HCT116 (cell line): Measurements from ENCODE around the gene WWTR1. TPM values are rescaled to one million over a fixed set of nuclear protein-coding genes. Genes with fewer than 3 reads are reported as not detected.

ENCODE experiments used
- ATAC-seq: fragments of 200-7000 bp; cut with Tn5 transposase; 2 replicates; pipeline ENCODE4 v1.9.1; 2020; ENCODE audit warnings: mild to moderate bottlenecking, moderate library complexity
- BruUV-seq: library from RNA; stranded (reverse); fragments of 400-500 nt; replicated peaks from 2 replicates; lab custom pipeline; 2021; lab: Mats Ljungman, UMichigan
- CTCF ChIA-PET: fragments of 300-600 bp; sonication (Branson Sonifier 250); formaldehyde crosslinking; loops from one replicate; lab custom pipeline; 2021; ENCODE audit warnings: antibody characterized with exemption; lab: Charles Lee
- POLR2A ChIA-PET: fragments of 300-600, 350-600 bp; sonication (Branson Sonifier 250); formaldehyde crosslinking; loops from one replicate; lab custom pipeline; 2021; ENCODE audit warnings: antibody characterized with exemption; lab: Charles Lee
- RAD21 ChIA-PET, 2 experiments: fragments of 300-600 bp; sonication (Branson Sonifier 250); formaldehyde crosslinking; loops; one replicate each; lab custom pipeline; 2023; ENCODE audit warnings: low total read pairs in 2 of 2; ENCODE audit not compliant: uncharacterized antibody in 2 of 2, unreplicated experiment in 2 of 2, low non-redundant PET in 1 of 2; lab: Charles Lee
- DNase-seq: peaks from one replicate; pipeline ENCODE4 v3.0.0-alpha.2; 2010; ENCODE audit warnings: low read depth, low spot score
- H2AFZ ChIP-seq: fragments of 200-600 bp; shearing (Covaris generic), sonication (generic); 2 replicates; pipeline ENCODE4 v1.6.1; 2017; ENCODE audit warnings: low read depth, mixed run types, mixed read lengths, antibody characterized with exemption, low read length; ENCODE audit not compliant: poor library complexity, severe bottlenecking
- H3K27ac ChIP-seq: 2 replicates; pipeline ENCODE4 v1.5.1; 2012; ENCODE audit warnings: low read depth, low read length
- H3K27me3 ChIP-seq: fragments of 200-600 bp; sonication (generic); 2 replicates; pipeline ENCODE4 v1.6.1; 2016; ENCODE audit warnings: mixed run types, low read length, mixed read lengths; ENCODE audit not compliant: insufficient read depth
- H3K36me3 ChIP-seq, 2 experiments: fragments of 200-500 bp in 1 of 2; fragments of 200-600 bp in 1 of 2; sonication (Bioruptor generic) in 1 of 2; sonication (generic) in 1 of 2; 2 replicates each; pipeline versions ENCODE4 v1.5.1 to v1.6.1; 2014 to 2016; ENCODE audit warnings: low read length in 2 of 2, inconsistent platforms in 1 of 2, mixed read lengths in 1 of 2, mixed run types in 1 of 2; ENCODE audit not compliant: insufficient read depth in 2 of 2, control insufficient read depth in 1 of 2
- H3K4me1 ChIP-seq, 2 experiments: fragments of 200-600 bp in 1 of 2; sonication (generic) in 1 of 2; 2 replicates each; pipeline versions ENCODE4 v1.5.1 to v1.6.1; 2012 to 2017; ENCODE audit warnings: low read length in 2 of 2, inconsistent platforms in 1 of 2, mild to moderate bottlenecking in 1 of 2, mixed read lengths in 1 of 2, mixed run types in 1 of 2, moderate library complexity in 1 of 2; ENCODE audit not compliant: insufficient read depth in 2 of 2, control insufficient read depth in 1 of 2
- H3K4me2 ChIP-seq: fragments of 200-600 bp; sonication (generic); 2 replicates; pipeline ENCODE4 v1.6.1; 2017; ENCODE audit warnings: mixed run types, low read length, mixed read lengths
- H3K4me3 ChIP-seq, 2 experiments: fragments of 200-600 bp in 1 of 2; sonication (generic) in 1 of 2; replicated peaks in 1 of 2; 2 replicates each; pipeline ENCODE4 v1.5.1; 2011 to 2016; ENCODE audit warnings: low read length in 2 of 2, control low read depth in 1 of 2, low read depth in 1 of 2, mild to moderate bottlenecking in 1 of 2, mixed read lengths in 1 of 2, mixed run types in 1 of 2
- H3K79me2 ChIP-seq: fragments of 200-600 bp; sonication (generic); 2 replicates; pipeline ENCODE4 v1.6.1; 2017; ENCODE audit warnings: mild to moderate bottlenecking, mixed run types, low read length, moderate library complexity, mixed read lengths; ENCODE audit not compliant: insufficient read depth
- H3K9ac ChIP-seq: fragments of 200-600 bp; sonication (generic); 2 replicates; pipeline ENCODE4 v1.6.1; 2016; ENCODE audit warnings: low read length, mixed read lengths
- H3K9me2 ChIP-seq: fragments of 200-600 bp; sonication (generic), shearing (Covaris generic); 2 replicates; pipeline ENCODE4 v1.6.1; 2017; ENCODE audit warnings: mixed run types, mild to moderate bottlenecking, moderate library complexity; ENCODE audit not compliant: insufficient read depth
- H3K9me3 ChIP-seq, 2 experiments: fragments of 200-500 bp in 1 of 2; fragments of 200-600 bp in 1 of 2; sonication (Bioruptor generic) in 1 of 2; sonication (generic) in 1 of 2; 2 replicates each; pipeline ENCODE4 v1.6.1; 2014 to 2017; ENCODE audit warnings: low read length in 2 of 2, mixed read lengths in 2 of 2, inconsistent platforms in 1 of 2, low read depth in 1 of 2, mild to moderate bottlenecking in 1 of 2, mixed run types in 1 of 2, moderate library complexity in 1 of 2; ENCODE audit not compliant: control insufficient read depth in 1 of 2, insufficient read depth in 1 of 2
- H4K20me1 ChIP-seq: fragments of 200-600 bp; sonication (generic), shearing (Covaris generic); 2 replicates; pipeline ENCODE4 v1.6.1; 2017; ENCODE audit warnings: mixed run types, mild to moderate bottlenecking, moderate library complexity; ENCODE audit not compliant: insufficient read depth
- CBX3 ChIP-seq: IDR thresholded peaks from 2 replicates; pipeline ENCODE4 v1.6.1; 2012; ENCODE audit warnings: low read depth
- EGR1 ChIP-seq: IDR thresholded peaks from 2 replicates; pipeline ENCODE4 v1.6.1; 2012; ENCODE audit warnings: low read depth
- ELF1 ChIP-seq: IDR thresholded peaks from 2 replicates; pipeline ENCODE4 v1.6.1; 2012; ENCODE audit warnings: low read depth, borderline replicate concordance
- EZH2 ChIP-seq: fragments of 200-600 bp; sonication (generic); IDR thresholded peaks from 2 replicates; pipeline ENCODE4 v1.6.1; 2017; ENCODE audit warnings: antibody characterized with exemption, mixed run types
- EZH2phosphoT487 ChIP-seq: fragments of 200-600 bp; IDR thresholded peaks from 2 replicates; pipeline ENCODE4 v1.6.1; 2018; ENCODE audit warnings: antibody characterized with exemption, borderline replicate concordance
- FOSL1 ChIP-seq: IDR thresholded peaks from 2 replicates; pipeline ENCODE4 v1.6.1; 2012; ENCODE audit warnings: low read depth
- JUND ChIP-seq: IDR thresholded peaks from 2 replicates; pipeline ENCODE4 v1.6.1; 2012
- POLR2AphosphoS5 ChIP-seq: IDR thresholded peaks from 2 replicates; pipeline ENCODE4 v1.6.1; 2011; ENCODE audit warnings: mild to moderate bottlenecking, low read depth, low read length, moderate library complexity
- SIN3A ChIP-seq: IDR thresholded peaks from 2 replicates; pipeline ENCODE4 v1.6.1; 2012; ENCODE audit warnings: low read depth
- YY1 ChIP-seq: IDR thresholded peaks from 2 replicates; pipeline ENCODE4 v1.6.1; 2011; ENCODE audit warnings: low read length, low read depth, moderate library complexity, mild to moderate bottlenecking; ENCODE audit not compliant: insufficient replicate concordance; ENCODE audit errors: extremely low read depth
- ZFX ChIP-seq: fragments of 450-650 bp; IDR thresholded peaks from 2 replicates; pipeline ENCODE4 v1.6.1; 2017
- intact Hi-C: fragments of 100-400 bp; cut with micrococcal nuclease; formaldehyde crosslinking; loops from 2 replicates; pipeline ENCODE4 v1.10.0; 2022
- total RNA-seq: library from RNA; stranded (reverse); gene quantifications from one replicate; pipeline ENCODE4 v1.2.1, GENCODE V29; 2021; ENCODE audit not compliant: unreplicated experiment
- TF ChIP-seq, protein P1 (sequence below): IDR thresholded peaks from 2 replicates; pipeline ENCODE4 v1.6.1; 2012; ENCODE audit warnings: low read depth
- TF ChIP-seq, protein P2 (sequence below): IDR thresholded peaks from 2 replicates; pipeline ENCODE4 v1.6.1; 2011; ENCODE audit warnings: mild to moderate bottlenecking, low read length, moderate library complexity; ENCODE audit not compliant: insufficient replicate concordance; ENCODE audit errors: extremely low read depth
- TF ChIP-seq, protein P3 (sequence below): IDR thresholded peaks from 2 replicates; pipeline ENCODE4 v1.6.1; 2012
- TF ChIP-seq, protein P4 (sequence below): IDR thresholded peaks from 2 replicates; pipeline ENCODE4 v1.6.1; 2012

Gene WWTR1
- total RNA-seq, 1 experiment from 2014 or later = 46.9 TPM

DNA sequence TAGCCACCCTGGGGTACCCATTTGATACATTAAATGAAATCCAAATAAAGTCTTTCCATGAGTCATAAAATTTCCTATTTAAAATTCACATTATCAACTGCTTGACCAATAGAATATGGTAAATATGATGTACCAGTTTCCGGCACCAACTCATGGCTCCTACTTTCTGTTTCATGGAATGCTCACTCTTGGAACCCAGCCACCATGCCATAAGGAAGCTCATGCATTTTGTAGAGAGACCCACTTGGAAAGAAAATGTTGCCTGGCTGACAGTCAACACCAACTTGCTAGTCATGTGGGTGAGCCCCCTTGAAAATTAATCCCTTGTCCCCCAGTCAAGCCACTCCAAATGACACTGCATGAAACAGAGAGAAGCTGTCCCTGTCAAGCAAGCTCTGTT is 57.2 kb downstream of the WWTR1 start (continued):
- TF ChIP-seq, protein P1, sequence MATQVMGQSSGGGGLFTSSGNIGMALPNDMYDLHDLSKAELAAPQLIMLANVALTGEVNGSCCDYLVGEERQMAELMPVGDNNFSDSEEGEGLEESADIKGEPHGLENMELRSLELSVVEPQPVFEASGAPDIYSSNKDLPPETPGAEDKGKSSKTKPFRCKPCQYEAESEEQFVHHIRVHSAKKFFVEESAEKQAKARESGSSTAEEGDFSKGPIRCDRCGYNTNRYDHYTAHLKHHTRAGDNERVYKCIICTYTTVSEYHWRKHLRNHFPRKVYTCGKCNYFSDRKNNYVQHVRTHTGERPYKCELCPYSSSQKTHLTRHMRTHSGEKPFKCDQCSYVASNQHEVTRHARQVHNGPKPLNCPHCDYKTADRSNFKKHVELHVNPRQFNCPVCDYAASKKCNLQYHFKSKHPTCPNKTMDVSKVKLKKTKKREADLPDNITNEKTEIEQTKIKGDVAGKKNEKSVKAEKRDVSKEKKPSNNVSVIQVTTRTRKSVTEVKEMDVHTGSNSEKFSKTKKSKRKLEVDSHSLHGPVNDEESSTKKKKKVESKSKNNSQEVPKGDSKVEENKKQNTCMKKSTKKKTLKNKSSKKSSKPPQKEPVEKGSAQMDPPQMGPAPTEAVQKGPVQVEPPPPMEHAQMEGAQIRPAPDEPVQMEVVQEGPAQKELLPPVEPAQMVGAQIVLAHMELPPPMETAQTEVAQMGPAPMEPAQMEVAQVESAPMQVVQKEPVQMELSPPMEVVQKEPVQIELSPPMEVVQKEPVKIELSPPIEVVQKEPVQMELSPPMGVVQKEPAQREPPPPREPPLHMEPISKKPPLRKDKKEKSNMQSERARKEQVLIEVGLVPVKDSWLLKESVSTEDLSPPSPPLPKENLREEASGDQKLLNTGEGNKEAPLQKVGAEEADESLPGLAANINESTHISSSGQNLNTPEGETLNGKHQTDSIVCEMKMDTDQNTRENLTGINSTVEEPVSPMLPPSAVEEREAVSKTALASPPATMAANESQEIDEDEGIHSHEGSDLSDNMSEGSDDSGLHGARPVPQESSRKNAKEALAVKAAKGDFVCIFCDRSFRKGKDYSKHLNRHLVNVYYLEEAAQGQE = no peak
- TF ChIP-seq EGR1 (no peak), ZFX (no peak), SIN3A (no peak), EZH2phosphoT487 (no peak)
- TF ChIP-seq, protein P2, sequence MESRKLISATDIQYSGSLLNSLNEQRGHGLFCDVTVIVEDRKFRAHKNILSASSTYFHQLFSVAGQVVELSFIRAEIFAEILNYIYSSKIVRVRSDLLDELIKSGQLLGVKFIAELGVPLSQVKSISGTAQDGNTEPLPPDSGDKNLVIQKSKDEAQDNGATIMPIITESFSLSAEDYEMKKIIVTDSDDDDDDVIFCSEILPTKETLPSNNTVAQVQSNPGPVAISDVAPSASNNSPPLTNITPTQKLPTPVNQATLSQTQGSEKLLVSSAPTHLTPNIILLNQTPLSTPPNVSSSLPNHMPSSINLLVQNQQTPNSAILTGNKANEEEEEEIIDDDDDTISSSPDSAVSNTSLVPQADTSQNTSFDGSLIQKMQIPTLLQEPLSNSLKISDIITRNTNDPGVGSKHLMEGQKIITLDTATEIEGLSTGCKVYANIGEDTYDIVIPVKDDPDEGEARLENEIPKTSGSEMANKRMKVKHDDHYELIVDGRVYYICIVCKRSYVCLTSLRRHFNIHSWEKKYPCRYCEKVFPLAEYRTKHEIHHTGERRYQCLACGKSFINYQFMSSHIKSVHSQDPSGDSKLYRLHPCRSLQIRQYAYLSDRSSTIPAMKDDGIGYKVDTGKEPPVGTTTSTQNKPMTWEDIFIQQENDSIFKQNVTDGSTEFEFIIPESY = no peak

DNA sequence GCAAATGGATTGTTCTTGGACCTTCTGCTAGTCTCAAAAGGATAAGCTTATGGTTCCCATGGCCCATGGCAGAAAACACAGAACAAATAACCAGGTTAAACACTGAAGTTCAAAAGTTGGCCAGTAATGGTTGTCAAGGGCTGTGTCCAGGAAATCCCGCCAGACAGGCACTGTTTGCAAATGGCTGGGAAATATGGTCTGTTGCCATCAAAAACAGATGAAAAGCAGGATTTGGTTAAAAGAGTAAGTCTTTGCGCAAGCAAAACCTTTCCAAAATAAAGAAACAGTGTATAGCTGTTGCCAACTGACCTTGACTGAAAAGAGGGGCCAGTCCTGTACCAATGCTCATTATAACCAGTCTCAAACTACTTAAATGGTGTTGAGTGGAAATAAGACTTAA is 58.6 kb downstream of the WWTR1 start:
- peaks cover 25 to 28% of the 10 kb centered on the region in 2 experiments for H3K4me1 ChIP-seq
- no peak overlapping the region for H2AFZ ChIP-seq
- no peak overlapping the region for H3K9ac ChIP-seq
- BruUV-seq = no TSS peak
- H3K36me3 ChIP-seq = no peaks in the 10 kb centered on the region
- ChIA-PET CTCF (no interaction called here), RAD21 (no interaction called here), POLR2A (interaction anchor here (1.0 to 3.0 kb wide), 2 partner anchors 12 to 24 kb away, joined by 3 to 12 read pairs; no protein-coding TSS in a partner anchor)
- peaks cover 50% of the 10 kb centered on the region for H3K79me2 ChIP-seq
- H3K27ac ChIP-seq = no peak overlapping the region
- no peak overlapping the region for H3K4me2 ChIP-seq
- ATAC-seq (no peak), DNase-seq (no peak)
- intact Hi-C loops = no loop called here
- no peaks in the 10 kb centered on the region for H3K9me2 ChIP-seq
- no peaks in the 10 kb centered on the region for H3K27me3 ChIP-seq
- H3K4me3 ChIP-seq = no peak overlapping the region
- H4K20me1 ChIP-seq = no peaks in the 10 kb centered on the region
- H3K9me3 ChIP-seq = no peaks in the 10 kb centered on the region
- no peak for TF ChIP-seq ELF1
- TF ChIP-seq, protein P3, sequence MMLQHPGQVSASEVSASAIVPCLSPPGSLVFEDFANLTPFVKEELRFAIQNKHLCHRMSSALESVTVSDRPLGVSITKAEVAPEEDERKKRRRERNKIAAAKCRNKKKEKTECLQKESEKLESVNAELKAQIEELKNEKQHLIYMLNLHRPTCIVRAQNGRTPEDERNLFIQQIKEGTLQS = no peak
- TF ChIP-seq EGR1 = no peak
- TF ChIP-seq, protein P4, sequence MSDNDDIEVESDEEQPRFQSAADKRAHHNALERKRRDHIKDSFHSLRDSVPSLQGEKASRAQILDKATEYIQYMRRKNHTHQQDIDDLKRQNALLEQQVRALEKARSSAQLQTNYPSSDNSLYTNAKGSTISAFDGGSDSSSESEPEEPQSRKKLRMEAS = no peak
- no peak for TF ChIP-seq CBX3
- no peak for TF ChIP-seq SIN3A
- TF ChIP-seq JUND = no peak
- no peak for TF ChIP-seq YY1
- TF ChIP-seq, protein P2 = no peak
- TF ChIP-seq ZFX = no peak
- no peak for TF ChIP-seq EZH2
- TF ChIP-seq FOSL1 = no peak
- TF ChIP-seq POLR2AphosphoS5 = no peak
